Measurements from ENCODE around the gene NEDD4L. TPM values are rescaled to one million over a fixed set of nuclear protein-coding genes. Genes with fewer than 3 reads are reported as not detected.

Gene NEDD4L
- total RNA-seq, 1 donor from 2014 or later, result 15.6 TPM

DNA sequence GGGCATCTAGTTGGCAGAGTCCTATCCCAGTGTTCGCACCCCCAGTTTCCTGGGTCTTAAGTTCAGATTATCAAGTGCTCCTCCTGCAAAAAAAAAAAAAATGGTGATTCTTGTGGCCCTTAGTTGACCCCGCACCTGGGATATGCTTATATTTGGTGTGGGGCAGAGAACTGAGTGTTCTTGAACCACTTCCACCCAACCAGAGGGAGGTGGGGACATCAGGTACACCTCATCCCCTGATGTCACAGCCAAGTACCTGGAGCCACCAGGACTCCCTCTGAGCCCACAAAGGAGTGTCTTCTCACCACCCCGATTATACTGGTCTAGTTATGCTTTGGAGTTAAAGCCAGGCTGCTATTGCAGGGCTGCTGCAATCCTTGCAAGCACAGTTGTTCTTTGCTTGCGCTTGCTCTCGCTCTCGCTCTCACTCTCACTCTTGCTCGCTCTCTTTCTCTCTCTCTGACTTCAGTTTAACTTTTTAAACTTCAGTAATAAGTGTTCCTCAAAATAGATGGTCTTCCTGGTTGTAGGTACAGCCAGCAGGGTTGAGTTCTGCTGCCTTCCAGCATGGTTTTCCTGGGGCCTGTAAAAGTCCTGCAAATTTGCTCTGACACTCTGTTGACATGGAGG, 265.7 kb downstream of the NEDD4L start:
- Histone ChIP-seq H3K27me3 (no peaks in the 10 kb centered on the region), H3K9me3 (peaks cover 0 to 11% of the 10 kb centered on the region in 2 donors), H3K36me3 (no peaks in the 10 kb centered on the region), H3K4me3 (no peak overlapping the region), H3K27ac (no peak overlapping the region), H3K4me1 (no peaks in the 10 kb centered on the region)
- TF ChIP-seq CTCF (IDR thresholded peaks at IDR 0.05), result no peak
- DNase-seq (ENCODE audit: low spot score in 2 of 2), result no peak
- intact Hi-C loops (cut with DNase I), result no loop called here

- no peak for TF ChIP-seq CTCF (IDR thresholded peaks at IDR 0.05)
- H3K4me1 ChIP-seq, result no peaks in the 10 kb centered on the region
- H3K27me3 ChIP-seq, result no peaks in the 10 kb centered on the region
- DNase-seq (ENCODE audit: low spot score in 2 of 2), result no peak
- H3K4me3 ChIP-seq, result no peak overlapping the region
- intact Hi-C loops (cut with DNase I), result no loop called here
- no peak overlapping the region for H3K27ac ChIP-seq
- H3K9me3 ChIP-seq, result peaks cover 0 to 8% of the 10 kb centered on the region in 2 donors
- no peaks in the 10 kb centered on the region for H3K36me3 ChIP-seq
Measured at GRCh38 chr18:58310517-58310916, 266.5 kb downstream of the NEDD4L start.

DNA sequence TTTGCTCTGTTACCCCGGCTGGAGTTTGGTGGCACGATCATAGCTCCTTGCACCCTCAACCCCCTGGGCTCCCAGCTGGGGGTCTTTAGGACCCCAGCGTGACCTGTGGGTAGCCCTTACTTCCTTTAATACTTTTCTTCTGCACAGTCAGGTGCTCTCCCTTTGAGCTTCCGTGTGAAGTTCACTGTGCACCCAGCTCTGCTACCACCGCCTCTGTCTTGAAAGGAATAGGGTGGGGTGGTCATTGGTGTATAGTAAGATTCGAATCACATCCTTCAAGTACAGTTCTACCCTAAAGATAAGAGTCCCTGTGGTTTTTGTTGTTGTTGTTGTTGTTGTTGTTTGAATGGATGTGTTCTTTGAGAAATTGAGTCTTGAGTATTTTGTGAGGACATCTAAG, 267.4 kb downstream of the NEDD4L start:
- H3K27me3 ChIP-seq, result no peaks in the 10 kb centered on the region
- intact Hi-C loops (cut with DNase I), result no loop called here
- TF ChIP-seq CTCF (IDR thresholded peaks at IDR 0.05), result no peak
- H3K36me3 ChIP-seq, result no peaks in the 10 kb centered on the region
- no peak overlapping the region for H3K27ac ChIP-seq
- no peaks in the 10 kb centered on the region for H3K9me3 ChIP-seq
- no peaks in the 10 kb centered on the region for H3K4me1 ChIP-seq
- no peak for DNase-seq (ENCODE audit: low spot score in 2 of 2)
- no peak overlapping the region for H3K4me3 ChIP-seq

DNA sequence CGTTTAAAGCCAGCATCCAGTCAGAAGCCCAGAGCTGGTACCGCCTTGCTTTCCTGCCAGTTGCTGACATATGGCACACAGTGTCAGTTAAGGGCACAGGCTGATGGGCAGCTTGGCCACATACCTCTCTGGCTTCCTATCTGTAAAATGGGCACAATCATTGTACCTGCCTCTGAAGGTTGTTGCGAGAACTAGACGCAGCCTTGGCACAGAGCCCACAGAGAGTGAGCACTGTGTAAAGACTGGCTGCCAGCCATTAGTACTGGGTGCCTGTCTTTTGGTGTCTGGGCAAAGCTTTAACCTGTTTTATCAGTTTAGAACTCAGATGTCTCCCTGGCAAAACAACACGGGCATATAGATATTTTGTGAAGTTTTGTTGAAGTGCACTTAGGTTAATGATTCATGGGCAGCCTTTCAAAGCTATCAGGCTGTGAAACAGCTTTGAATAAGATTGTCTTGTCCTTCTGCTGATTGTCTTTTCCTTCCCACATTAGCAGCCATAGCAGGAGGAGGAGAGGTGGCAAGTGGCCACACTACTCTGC, 269.5 kb downstream of the NEDD4L start:
- Histone ChIP-seq H3K4me3 (no peak overlapping the region), H3K9me3 (no peaks in the 10 kb centered on the region), H3K36me3 (no peaks in the 10 kb centered on the region), H3K27ac (no peak overlapping the region), H3K27me3 (no peaks in the 10 kb centered on the region), H3K4me1 (no peaks in the 10 kb centered on the region)
- no peak for DNase-seq (ENCODE audit: low spot score in 2 of 2)
- intact Hi-C loops (cut with DNase I), result no loop called here
- TF ChIP-seq CTCF (IDR thresholded peaks at IDR 0.05), result no peak

- no peak overlapping the region for H3K27ac ChIP-seq
- H3K27me3 ChIP-seq, result no peaks in the 10 kb centered on the region
- no peaks in the 10 kb centered on the region for H3K4me1 ChIP-seq
- intact Hi-C loops (cut with DNase I), result no loop called here
- no peak overlapping the region for H3K4me3 ChIP-seq
- peak; percentile 29 to 81 for DNase-seq (ENCODE audit: low spot score in 2 of 2)
- H3K36me3 ChIP-seq, result no peaks in the 10 kb centered on the region
- TF ChIP-seq CTCF (IDR thresholded peaks at IDR 0.05), result no peak
- no peaks in the 10 kb centered on the region for H3K9me3 ChIP-seq
Measured at GRCh38 chr18:58314284-58314683, 270.3 kb downstream of the NEDD4L start.

Data from ascending aorta (tissue), 2 donors.